CD1c-positive myeloid dendritic cell (primary cell): ENCODE data around the gene GRIN2A.

Experiments
- DNase-seq: peaks from one replicate; pipeline ENCODE4 v3.0.0-alpha.2; 2016; ENCODE audit errors: extremely low spot score

The GRIN2A gene

GRCh38 chr16:9821331-9821730 lies 360.9 kb downstream of the GRIN2A start:
- no peak for DNase-seq

GRCh38 chr16:9820476-9821246 lies 361.6 kb downstream of the GRIN2A start:
- DNase-seq, result no peak

GRCh38 chr16:9818702-9819101 lies 363.5 kb downstream of the GRIN2A start:
- no peak for DNase-seq

GRCh38 chr16:9817586-9817985 lies 364.6 kb downstream of the GRIN2A start:
- DNase-seq, result no peak

GRCh38 chr16:9816644-9817043 lies 365.6 kb downstream of the GRIN2A start:
- DNase-seq, result no peak

GRCh38 chr16:9813665-9814064 lies 368.6 kb downstream of the GRIN2A start:
- DNase-seq, result no peak

- no peak for DNase-seq
Measured at GRCh38 chr16:9808210-9808609, 374.0 kb downstream of the GRIN2A start.

- no peak for DNase-seq
Measured at GRCh38 chr16:9807302-9807701, 374.9 kb downstream of the GRIN2A start.

- DNase-seq, result no peak
Measured at GRCh38 chr16:9805109-9805508, 377.1 kb downstream of the GRIN2A start.

- no peak for DNase-seq
Measured at GRCh38 chr16:9802160-9802559, 380.1 kb downstream of the GRIN2A start.

- DNase-seq, result no peak
Measured at GRCh38 chr16:9801651-9802050, 380.6 kb downstream of the GRIN2A start.

GRCh38 chr16:9800186-9800738 lies 382.0 kb downstream of the GRIN2A start:
- DNase-seq, result no peak

- no peak for DNase-seq
Measured at GRCh38 chr16:9798952-9799580, 383.2 kb downstream of the GRIN2A start.

GRCh38 chr16:9798474-9798873 lies 383.8 kb downstream of the GRIN2A start:
- DNase-seq, result no peak

- no peak for DNase-seq
Measured at GRCh38 chr16:9797306-9797705, 384.9 kb downstream of the GRIN2A start.

- DNase-seq, result no peak
Measured at GRCh38 chr16:9793623-9794022, 388.6 kb downstream of the GRIN2A start.

- DNase-seq, result no peak
Measured at GRCh38 chr16:9791556-9791955, 390.7 kb downstream of the GRIN2A start.

- no peak for DNase-seq
Measured at GRCh38 chr16:9790199-9790598, 392.0 kb downstream of the GRIN2A start.

- DNase-seq, result no peak
Measured at GRCh38 chr16:9787717-9788116, 394.5 kb downstream of the GRIN2A start.

- DNase-seq, result no peak
Measured at GRCh38 chr16:9780831-9781230, 401.4 kb downstream of the GRIN2A start.

- no peak for DNase-seq
Measured at GRCh38 chr16:9778849-9779248, 403.4 kb downstream of the GRIN2A start.

GRCh38 chr16:9775998-9776397 lies 406.2 kb downstream of the GRIN2A start:
- no peak for DNase-seq

GRCh38 chr16:9773289-9773688 lies 408.9 kb downstream of the GRIN2A start:
- DNase-seq, result no peak
